Esophagus muscularis mucosa (tissue), 4 donors: ENCODE measurements around the gene PPP2R3B.

Experiments
- EP300 ChIP-seq: sonication (generic); formaldehyde crosslinking; IDR thresholded peaks from one replicate; pipeline ENCODE4 v1.6.1; 2017; ENCODE audit warnings: antibody characterized with exemption
- POLR2A ChIP-seq: fragments of 450-650 bp; IDR thresholded peaks from one replicate; pipeline ENCODE4 v1.6.1; 2017; ENCODE audit warnings: antibody characterized with exemption, moderate library complexity, mild to moderate bottlenecking, low read depth
- POLR2AphosphoS5 ChIP-seq, 2 donors: sonication (generic); formaldehyde crosslinking; IDR thresholded peaks; one replicate each; pipeline ENCODE4 v1.6.1; 2017; ENCODE audit warnings: antibody characterized with exemption in 2 of 2
- TF ChIP-seq, protein P1 (sequence below), 3 experiments: fragments of 200-600 bp in 2 of 3; fragments of 450-650 bp in 1 of 3; sonication (generic) in 2 of 3; IDR thresholded peaks; one replicate each; pipeline ENCODE4 v1.5.1; 2017 to 2019; ENCODE audit warnings: antibody characterized with exemption in 3 of 3, mild to moderate bottlenecking in 2 of 3, moderate library complexity in 1 of 3

DNA sequence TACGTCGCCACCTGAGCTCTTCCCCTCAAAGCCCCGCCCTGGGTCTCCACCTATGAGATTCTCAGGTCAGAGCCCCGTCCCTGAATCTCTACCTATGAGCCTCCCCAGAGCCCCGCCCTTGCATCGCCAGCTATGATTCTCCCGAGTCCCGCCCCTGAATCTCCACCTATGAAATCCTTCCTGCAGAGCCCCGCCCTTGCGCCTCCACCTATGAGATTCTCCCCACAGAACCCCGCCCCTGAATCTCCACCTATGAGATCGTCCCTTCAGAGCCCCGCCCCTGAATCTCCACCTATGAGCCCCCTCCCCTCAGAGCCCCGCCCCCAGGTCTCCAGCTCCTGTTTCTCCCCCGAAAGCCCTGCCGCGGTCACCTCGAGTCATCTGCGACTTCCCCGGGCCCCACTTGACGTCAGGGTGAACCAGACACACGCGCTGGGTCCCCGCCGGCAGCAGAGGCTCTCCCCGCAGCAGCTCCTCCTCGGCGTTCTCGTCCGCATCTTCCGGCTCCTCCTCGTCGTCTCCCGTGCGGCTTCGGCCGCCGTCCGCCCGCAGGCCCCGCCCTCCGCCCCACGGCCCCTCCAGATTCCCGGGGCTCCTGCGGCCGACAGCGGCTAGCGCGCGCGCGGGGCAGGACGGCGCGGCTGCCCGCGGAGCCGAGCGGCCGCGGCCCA is 68.5 kb downstream of the PPP2R3B start:
- TF ChIP-seq, protein P1, sequence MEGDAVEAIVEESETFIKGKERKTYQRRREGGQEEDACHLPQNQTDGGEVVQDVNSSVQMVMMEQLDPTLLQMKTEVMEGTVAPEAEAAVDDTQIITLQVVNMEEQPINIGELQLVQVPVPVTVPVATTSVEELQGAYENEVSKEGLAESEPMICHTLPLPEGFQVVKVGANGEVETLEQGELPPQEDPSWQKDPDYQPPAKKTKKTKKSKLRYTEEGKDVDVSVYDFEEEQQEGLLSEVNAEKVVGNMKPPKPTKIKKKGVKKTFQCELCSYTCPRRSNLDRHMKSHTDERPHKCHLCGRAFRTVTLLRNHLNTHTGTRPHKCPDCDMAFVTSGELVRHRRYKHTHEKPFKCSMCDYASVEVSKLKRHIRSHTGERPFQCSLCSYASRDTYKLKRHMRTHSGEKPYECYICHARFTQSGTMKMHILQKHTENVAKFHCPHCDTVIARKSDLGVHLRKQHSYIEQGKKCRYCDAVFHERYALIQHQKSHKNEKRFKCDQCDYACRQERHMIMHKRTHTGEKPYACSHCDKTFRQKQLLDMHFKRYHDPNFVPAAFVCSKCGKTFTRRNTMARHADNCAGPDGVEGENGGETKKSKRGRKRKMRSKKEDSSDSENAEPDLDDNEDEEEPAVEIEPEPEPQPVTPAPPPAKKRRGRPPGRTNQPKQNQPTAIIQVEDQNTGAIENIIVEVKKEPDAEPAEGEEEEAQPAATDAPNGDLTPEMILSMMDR (IDR thresholded peaks at IDR 0.05), result no peak
- TF ChIP-seq POLR2A, result no peak
- TF ChIP-seq EP300, result no peak
- peak in 1 of 2 donors; percentile 69 for TF ChIP-seq POLR2AphosphoS5 (IDR thresholded peaks at IDR 0.05)
